RPMI7951 (cell line): ENCODE data around the gene BTBD6. TPM values are rescaled to one million over a fixed set of nuclear protein-coding genes. Genes with fewer than 3 reads are reported as not detected.

Experiments
- DNase-seq: peaks from one replicate; pipeline ENCODE4 v3.0.0-alpha.2; 2012; ENCODE audit warnings: low read depth
- total RNA-seq: library from RNA; depleted of rRNA; stranded (reverse); fragments of >200 nt; shearing (Covaris generic); gene quantifications from 2 replicates; pipeline ENCODE4 v1.2.3, GENCODE V29; 2014

BTBD6 gene
- total RNA-seq, 1 experiment from 2014 or later = 43.4 TPM

DNA sequence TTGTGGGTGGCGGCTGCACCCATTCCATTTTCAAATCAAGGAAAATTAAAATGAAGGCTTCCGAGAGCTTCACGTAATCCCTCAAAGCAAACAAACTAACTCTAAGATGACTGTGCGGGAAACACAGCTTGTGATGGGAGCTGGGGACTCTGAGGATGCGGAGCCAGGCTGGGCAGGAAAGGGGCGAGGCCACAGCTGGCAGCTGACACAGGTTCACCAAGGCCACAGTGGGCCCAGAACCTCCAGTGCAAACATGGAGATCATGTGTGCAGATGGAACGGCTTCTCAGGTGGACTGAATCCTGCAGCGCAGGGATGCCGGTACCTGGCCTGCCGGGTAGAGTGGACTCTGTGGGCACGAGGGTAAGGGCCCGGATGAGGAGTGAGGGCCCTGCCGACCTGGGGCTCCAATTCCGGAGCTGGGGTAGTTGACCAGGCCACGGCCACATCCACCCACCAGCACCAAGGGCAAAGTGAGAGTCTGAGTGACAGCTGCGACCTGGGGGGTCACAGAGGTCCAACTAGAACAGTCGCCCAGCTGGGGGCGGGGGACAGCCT, 19.2 kb upstream of the BTBD6 start:
- no peak for DNase-seq

DNA sequence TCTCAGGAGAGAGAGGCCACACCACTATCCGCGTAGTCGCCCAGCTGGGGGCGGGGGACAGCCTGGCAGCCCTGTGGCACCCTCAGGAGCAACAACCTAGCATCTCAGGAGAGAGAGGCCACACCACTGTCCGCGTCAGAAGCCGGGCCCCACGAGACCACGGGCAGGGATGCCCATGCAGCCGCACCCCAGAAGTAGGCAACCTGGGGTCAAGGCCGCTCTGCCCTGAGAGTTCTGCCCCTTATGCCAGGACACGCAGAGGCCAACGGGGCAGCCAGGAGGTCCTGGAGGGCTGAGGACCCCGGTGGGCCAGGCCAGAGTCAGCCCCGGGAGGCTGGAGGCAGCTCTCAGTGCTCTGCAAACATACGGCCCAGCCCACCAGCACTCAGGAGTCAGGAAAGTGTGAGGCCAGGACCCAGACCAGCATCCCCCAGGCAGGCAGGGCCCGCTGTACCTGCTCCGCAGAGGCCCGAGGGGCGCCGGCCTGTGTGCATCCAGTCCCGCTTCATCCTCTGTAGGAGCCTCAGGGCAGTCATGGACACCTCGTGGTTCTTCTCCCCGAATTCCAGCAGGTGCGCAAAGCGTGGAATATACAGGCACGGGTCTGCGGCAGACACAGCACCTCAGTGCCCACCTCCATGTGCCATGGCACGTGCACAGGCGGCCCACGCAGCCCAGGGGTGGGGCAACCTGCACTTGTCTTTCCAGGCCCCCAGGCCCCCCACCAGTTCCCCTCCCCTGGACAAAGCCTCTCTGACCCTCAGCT, 7.3 kb upstream of the BTBD6 start:
- DNase-seq = no peak

DNA sequence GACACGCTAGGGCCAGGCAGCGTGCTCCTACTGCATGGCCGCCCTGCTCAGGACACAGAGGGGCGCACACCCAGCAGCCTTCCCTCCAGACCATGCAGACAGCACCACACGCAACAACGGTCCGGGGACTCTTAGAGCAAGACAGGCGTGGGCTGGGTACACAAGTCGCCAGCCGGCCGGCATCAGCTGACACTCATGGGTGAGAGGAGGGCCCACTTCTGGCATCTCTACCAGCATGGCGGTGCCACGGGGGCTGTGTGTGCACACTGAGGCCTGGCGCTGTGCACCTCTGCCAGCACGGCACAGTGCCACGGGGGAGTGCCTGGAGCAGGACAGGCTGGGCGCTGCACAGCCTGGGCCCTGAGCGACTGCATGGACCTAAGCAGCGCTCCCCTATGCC, 6.7 kb upstream of the BTBD6 start:
- DNase-seq = no peak

DNA sequence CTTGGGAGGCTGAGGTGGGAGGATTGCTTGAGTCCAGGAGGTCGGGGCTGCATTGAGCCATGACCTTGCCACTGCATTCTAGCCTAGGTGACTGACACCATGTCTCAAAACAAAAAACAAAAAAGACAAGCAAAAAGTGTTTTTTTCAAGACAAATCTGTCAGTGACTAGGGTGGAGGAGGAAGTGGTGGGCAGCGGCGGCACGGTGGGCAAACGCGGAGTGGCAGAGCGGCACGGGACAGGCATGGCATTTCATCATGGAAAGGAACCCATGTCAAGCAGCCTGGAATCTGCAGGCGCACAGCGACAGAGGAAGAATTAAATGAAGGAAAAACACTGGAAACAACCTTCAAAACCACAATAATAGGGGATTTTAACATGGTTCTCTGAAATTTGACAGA, 4.0 kb upstream of the BTBD6 start:
- no peak for DNase-seq

DNA sequence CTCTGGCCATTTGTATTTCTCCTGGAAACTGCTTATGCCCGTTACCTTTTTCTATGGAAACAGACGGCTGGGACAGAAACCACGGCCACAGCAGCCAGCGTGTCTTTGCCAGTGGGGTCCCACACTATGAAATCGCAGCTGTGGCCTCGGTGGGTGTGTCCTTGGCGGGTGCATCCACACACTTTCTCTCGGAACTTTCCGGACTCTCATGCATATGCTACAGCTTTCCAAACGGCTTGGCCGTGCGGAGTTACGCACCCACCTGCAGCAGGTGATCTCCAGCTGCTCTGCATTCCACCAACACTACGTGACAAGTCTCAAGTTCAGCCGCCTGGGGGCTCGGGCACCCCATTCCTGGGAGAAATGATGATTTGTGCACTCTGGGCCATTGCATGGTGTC, 1.3 kb upstream of the BTBD6 start:
- no peak for DNase-seq

DNA sequence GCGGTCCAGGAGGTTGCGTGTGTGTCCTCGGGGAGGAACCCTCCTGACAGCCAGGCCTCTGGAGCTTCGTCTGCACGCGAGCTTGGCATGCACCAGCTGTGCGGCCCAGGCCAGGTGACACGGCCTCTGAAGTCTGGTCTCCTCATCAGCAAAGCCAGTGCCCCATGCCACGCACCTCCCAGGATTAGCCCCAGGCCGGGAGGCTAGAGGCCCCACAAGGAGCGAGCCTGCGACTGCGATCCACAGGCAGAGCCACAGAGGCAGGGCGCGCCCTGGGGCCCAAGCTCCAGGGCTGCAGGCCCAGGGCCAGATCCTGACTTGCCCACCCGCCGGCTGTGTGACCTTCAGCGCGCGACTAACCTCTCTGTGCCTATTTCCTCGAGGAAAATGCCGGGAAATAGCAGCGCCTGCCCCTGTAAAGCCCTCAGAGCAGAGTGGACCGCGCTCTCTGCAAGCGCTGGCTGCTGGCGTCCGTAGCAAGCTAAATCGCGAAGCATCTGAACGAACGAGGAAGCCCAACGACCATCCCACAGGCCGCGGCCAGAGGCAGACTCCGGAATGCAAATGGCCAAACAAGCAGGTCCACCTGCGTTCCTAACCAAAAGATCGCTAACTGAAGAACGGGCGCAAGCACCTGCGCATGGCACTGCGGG, 492 bp upstream of the BTBD6 start:
- DNase-seq = peak; percentile 74

DNA sequence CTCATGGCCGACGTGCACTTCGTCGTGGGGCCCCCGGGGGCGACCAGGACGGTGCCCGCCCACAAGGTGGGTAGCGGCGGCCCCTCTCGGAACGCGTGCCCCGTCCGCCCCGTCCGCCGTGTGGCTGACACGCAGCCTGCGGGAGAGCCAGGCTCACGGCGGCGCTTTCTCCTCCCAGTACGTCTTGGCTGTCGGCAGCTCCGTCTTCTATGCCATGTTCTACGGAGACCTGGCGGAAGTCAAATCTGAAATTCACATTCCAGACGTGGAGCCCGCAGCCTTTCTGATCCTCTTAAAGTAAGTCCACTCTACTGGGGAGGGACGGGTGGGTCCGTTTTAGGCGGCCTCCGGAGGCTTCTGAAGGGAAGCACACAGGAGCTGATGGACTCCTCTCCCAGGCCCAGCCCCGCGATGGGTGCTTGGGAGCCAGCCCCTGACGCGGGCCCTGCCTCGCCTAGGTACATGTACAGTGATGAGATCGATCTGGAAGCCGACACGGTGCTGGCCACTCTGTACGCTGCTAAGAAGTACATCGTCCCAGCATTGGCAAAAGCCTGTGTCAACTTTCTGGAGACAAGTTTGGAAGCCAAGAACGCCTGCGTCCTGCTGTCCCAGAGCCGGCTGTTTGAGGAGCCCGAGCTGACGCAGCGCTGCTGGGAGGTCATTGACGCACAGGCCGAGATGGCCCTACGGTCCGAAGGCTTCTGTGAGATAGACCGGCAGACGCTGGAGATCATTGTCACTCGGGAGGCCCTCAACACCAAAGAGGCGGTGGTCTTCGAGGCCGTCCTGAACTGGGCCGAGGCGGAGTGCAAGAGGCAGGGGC, 1.1 kb downstream of the BTBD6 start:
- peak; percentile 9 for DNase-seq

DNA sequence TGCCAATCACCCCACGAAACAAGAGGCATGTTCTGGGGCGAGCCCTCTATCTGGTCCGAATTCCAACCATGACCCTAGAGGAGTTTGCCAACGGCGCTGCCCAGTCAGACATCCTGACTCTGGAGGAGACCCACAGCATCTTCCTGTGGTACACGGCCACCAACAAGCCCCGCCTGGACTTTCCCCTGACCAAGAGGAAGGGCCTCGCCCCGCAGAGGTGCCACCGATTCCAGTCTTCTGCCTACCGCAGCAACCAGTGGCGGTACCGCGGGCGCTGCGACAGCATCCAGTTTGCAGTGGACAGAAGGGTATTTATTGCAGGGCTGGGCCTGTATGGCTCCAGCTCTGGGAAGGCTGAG, 1.7 kb downstream of the BTBD6 start:
- no peak for DNase-seq

DNA sequence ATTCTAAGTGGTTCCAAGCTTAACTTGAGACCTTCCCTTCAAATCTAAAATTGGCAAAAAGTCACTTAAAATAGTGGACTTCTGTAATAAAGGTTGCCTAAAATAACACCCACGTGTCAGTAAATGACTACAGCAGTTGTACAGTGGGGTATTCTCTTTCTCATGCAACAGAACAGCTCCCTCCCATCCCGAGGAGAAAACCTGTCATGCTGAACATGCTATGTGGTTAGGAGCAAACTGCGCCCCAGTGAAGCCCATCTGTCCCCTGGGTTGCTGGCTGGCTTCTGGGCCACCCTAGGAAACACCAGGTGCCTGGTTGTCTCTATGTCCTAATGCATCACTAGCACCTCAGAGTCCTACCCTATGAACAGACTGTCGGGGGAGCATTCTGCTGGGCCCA, 2.7 kb downstream of the BTBD6 start:
- no peak for DNase-seq

DNA sequence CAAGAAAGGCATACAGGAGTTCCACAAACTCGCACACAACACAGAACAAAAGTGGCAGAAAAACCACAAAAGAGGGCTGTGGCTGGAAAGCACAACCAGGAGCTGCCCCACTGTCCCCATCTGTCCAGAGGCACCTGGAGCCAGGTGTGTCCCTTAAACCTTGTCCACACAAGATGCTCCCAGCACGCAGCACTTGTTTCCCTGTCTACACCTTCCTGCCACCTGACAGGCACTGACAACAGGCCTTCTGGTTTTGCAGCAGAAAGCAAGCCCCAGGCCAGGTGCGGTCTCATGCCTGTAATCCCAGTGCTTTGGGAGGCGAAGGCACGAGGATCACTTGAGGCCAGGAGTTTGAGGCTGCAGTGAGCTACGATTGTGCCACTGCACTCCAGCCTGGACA, 3.6 kb downstream of the BTBD6 start:
- DNase-seq = no peak

DNA sequence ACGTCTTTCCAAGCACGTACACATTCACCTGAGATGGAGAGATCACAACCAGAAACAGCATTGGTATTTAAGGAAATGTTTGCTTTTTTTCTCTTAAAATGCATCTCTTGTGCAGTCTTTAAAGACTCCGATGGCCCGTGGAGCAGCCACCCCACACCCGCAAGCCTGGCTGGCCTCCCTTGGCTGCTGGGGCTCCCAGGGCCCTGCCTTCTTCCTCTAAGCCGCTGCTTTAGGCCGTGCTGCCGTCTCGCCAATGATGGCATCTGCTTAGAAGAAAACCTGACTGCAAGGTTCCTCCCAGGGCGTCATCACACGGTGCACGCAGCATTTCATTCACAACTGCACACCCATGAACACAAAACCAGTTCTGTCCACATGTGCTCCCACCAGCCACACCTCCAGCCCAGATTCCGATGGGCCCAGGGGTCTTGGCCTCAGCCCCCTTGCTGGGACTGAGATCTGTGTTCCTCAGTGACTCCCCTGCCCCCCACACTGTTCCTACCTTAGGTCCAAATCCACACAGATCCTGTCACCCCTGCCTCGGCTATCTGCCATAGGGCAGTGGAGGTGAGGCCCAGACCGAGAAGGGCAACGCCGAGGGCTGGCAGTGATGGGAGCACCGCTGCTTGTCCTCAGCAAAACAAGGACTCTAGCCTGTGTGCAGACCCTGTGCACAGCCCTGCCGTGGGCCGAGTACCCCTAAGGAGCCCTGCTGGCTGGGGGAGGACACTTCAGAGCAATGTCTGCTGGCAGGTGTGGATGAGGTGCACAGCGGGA, 4.4 kb downstream of the BTBD6 start:
- no peak for DNase-seq

DNA sequence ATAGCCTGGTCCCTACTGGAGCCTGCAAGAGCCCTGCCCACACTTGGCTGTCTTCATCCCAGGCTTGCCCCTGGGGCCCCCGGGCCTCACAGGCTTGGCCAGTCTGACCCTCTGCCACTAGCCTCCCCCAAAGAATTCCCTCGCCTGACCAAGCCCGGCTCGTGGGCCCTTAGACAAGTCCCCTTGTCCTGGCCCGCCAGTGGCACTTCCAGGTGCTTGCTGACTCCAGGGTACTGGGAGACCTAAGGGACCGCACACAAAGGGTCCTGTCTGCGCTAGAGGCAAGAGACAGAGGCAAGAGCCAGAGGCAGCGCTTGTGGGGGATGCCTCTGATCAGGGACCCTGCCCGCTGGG, 5.0 kb downstream of the BTBD6 start:
- DNase-seq = no peak

DNA sequence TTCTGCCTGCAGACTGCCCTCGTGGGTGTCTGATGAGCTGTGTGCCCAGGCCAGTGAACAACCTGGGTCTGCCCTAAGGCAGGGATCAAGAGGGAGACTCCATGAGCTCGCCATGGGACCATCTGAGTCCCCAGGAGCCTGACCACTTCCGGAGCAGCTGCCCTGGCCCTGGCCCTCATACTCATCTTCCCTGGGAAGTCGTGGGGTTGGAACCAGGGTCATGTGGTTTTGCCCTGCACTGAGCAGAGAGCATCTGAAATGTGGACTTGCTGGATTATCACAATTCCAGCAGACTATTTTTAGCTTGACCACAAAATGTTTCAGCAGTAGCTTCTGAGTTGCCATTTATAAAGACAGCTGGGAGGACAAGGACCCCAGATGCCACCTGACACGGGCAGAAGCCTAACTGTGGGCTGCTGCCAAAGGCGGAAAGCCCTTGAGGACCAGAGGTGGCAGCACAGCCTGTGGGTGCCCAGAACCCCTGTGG, 6.7 kb downstream of the BTBD6 start:
- peak; percentile 88 for DNase-seq

DNA sequence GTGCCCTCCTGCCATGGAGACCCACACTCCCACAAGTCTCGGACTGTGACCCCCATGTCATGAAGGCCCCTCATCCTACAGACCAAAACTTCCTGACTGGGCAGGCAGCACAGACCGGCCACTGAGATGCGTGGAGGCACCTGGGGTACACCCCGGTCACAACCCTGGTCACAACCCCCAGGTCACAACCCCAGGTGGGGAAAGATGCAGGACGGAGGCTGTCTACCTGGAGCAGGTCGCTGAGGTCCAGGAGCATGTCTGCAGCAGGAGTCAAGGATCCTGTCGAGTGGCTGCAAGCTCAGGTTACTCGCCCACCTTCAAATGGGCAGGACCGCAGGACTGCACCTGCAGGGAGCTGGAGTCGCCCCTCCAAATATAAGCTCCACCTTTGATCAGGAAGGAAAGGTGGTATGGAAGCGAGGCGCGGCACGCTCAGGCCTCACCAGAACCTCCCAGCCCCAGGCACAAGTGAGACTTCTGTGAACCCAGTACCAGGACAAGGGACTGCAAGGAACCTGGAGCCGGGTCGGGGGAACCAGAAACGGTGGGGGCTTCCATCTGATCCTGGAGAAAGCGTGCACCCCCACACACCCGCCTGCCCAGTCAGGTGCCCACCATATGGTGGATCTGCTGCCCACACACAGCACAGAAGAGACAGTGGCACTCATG, 8.1 kb downstream of the BTBD6 start:
- DNase-seq = no peak

DNA sequence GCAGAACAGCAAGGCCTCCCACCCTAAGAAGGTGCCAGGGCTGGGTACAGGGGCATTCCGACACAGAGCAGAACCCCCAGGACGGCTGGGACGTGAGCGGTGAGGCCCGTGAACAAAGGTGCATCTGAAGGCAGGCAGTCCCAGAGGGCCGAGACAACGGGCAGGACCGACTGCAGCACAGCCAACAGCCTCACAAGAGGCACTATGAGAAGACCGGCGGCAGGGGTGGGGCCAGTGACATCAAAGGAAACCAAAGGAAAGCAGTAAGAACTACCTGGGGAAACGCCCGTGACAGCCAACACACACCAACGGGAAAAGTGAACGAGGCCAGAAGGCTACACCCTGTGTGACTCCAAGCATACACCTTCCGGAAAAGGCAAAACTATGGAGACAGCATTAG, 9.1 kb downstream of the BTBD6 start:
- DNase-seq = no peak

DNA sequence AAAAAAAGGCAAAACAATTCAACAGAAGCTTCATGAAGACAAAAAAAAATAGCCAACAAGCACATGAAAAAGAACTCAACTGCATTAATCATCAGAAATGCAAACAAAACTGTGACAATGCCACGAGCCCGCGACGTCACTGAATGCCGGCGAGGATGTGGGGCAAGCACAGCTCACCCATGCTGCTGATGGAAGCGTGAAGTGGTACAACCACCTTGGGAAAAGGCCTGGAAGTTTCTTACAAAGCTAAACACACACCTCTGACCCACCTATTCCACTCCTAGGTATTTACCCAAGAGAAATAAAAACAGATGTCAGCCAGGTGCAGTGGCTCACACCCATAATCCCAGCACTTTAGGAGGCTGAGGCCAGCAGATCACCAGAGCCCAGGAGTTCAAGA, 10.5 kb downstream of the BTBD6 start:
- no peak for DNase-seq

DNA sequence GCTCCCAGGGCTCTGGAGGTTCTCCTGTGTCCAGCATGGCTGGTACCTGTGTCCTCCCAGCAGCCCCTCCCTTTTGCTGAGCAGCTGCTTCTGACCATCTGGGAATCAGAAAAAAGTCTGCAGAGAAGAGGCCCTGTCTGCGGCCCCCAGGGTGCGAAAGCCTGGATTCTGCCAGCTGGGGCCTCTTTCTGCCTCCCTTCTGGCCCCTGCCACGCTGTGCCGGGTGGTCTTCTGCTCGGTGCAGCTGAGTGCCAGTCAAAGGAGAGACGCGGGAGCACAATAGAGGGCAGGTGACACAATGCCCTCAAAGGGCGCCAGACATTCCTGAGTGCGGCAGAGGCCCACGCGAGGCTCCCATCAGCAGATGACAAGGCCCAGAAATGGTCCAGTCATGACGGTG, 12.6 kb downstream of the BTBD6 start:
- DNase-seq = no peak

DNA sequence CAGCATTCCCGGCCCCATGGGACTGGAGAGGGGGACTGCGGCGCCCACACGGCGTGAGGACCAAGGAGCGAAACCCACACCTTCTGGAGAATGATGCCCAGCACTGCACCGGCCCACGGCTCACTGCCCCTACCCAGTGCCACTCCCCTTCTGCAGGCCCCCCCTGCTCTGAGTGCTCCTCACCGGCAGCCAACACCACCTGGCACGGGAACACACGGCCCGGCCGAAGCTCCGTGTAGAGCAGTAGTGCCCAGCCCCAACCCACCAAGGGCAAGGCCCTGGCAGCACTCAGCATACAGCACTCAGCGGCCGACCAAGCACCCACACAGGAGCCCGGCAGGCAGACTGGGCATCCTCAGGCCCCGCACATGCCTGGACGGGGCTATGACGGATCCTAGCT, 13.4 kb downstream of the BTBD6 start:
- DNase-seq = no peak

DNA sequence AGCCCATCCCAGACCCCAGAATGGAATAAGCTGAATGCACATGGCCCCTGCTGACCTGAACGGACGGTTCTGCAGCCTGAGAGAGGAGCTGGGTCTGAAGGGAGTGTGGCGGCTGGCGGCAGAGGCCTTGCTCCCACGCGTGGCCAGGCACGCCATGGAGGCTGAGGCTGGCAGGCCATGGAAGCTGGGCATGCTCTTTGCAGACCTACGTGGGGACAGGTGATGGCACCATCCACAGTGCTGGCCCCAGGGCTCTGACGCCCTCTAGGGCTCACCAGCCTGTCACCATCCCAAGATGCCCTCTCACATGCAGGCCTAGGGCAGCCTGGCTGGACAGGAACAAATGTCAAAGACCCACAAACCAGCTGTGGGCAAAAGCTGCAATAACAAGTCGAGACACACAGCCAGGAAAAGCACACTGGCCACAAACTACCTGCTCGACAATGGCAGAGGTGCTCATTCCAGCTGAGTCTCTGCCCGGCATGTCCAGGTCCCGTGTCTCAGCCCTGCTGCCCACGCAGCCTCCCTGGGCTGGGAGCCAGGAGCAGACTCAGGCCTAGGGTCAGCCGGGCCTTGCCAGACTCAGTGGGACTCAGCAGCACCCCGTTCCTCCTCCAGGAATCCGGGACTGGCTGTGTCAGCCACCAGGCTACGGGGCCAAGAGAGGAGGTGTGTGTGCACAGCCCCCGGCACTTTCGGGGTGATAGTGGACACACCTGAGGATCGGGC, 19.7 kb downstream of the BTBD6 start:
- DNase-seq = no peak

DNA sequence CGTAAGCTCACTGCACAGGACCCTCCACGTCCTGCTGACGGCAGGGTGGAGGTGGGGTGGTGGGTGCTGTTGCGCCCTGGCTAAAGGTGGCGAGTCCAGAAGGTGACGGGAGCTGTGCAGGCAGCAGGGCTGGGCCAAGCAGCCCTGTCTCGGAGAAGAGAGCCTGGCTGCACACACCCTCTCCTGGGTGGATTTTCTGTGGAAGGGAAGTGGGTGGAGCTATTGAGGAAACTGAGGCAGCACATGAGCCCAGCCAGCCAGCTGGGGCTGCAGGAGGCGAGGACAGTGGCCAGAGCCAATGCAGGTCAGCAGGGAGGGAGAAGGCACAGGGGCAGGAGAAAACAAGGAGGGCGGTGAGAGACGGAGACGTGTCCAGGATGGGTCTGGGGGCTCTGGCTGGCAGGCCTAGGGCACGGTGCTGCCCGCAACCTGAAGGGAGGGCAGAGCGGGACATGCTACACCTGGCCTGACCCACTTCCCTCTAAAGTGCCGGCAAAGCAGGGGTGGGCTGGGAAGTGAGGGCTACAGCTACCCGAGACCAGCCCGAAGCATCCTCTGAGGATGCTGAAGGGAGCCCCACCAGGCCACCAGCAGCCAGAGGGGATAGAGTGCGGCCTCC, 20.5 kb downstream of the BTBD6 start:
- DNase-seq = no peak
